GM19452 (cell line): ENCODE data around the gene CLEC12A.
"Not testable (repeated sequence)": the region's sequence is repeated elsewhere in the genome, so short reads cannot be mapped to it uniquely, and the experiment has no call there.

Source experiments
- ATAC-seq: cut with Tn5 transposase; IDR thresholded peaks from one replicate; pipeline ENCODE4 v1.9.1; 2021; ENCODE audit not compliant: unreplicated experiment

CLEC12A gene

DNA sequence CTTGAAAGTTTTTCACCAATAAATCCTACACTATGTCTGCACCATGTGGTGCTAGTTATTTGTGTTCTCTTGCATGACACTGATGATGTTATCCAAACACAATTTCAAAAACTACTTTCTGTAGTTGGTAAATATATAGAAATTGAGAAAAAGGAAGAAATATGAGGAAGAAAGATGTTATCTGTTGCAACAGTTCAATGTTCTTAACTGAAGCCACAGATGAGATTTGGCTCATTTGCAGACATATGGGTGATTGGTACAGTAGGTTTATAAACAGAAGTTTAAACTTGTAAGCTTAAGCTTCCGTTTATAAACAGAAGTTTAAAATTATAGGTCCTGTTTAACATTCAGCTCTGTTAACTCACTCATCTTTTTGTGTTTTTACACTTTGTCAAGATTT is at the start of gene CLEC12A:
Gene CLEC12A (plus strand): TSS at position 229 of the 400 bp plus-strand sequence. CDS start 188 bp downstream, outside the sequence.
- ATAC-seq = no peak

DNA sequence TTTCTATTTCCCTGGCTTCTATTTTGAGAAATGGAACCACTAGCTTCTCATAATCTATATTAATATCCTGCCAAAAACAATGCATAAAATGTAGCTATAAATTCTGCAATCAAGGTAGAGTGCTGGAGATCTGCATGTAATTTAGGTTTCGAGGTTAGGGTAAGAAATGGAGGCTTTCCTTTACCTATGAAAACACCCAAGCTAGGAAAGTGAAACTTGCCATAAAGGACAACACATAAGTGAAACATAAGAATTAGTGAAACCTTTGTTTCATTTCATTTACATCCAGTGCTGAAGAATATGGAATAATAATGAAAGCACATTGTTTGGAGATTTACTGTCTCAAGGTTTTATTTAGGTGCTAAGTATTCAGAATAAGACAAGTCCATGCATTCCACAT is 48.8 kb upstream of the CLEC12A start:
- ATAC-seq = no peak

DNA sequence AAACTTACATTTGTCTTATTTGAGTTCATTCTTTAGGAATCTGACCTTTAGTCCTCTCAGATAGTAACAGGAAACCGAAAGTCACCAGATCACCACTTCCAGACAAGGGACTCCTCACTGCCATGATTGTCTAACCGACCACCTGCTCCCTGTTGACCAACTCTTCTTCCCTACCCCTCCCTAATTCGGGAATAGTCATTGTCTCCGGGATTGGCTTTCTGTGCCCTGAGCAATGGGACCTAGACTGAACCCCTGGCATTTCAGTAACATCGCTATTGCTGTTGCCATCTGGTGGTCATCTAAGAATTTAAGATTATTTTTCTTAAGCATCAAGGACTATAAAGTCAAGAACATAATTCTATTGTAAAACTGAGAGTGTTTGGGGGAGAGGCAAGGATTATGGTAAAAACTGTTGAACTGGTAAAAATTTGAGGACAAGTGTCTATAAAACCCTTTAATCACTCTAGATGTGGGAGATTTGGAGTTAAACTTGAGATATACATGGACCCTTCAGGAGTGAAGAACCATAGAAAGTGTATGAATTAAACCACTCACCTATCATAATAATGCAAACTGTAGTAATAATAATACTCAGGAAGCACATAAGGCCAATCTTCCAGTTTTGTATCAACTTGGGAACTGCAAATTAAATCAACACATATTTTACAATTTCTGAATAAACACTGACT is 45.4 kb upstream of the CLEC12A start:
- ATAC-seq = no peak

DNA sequence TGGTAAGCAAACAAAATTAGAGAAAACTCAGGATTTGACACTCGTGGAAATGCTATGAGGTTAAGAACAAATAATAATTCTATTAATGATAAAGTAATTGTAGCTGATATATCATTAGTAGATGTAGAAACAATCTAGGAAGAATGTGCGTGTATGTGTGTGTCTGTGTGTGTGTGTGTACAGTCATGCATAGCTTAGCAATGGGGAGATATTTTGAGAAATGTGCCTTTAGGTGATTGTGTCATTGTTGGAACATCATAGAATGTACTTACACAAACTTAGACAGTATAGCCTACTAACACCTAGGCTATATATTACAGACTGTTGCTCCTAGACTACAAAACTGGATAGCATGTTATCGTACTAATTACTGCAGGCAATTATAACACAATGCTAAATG is 44.3 kb upstream of the CLEC12A start:
- no peak for ATAC-seq

DNA sequence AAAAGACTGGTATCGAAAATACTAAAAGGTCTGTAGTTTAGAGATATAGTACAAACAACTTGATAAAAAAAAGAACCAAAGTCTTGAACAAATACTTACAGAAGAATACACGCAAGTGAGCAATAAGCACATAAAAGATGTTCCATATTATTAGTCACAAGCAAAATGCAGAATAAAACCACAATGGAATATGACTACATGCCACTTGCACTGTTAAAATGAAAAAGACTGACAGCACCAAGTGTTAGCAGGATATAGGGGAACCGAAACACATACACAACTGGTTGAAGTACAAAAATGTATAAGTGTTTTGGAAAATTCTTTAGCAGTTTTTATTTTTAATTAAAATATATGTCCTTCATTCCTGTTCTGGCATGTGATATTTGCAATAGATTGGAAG is 42.6 kb upstream of the CLEC12A start:
- no peak for ATAC-seq

DNA sequence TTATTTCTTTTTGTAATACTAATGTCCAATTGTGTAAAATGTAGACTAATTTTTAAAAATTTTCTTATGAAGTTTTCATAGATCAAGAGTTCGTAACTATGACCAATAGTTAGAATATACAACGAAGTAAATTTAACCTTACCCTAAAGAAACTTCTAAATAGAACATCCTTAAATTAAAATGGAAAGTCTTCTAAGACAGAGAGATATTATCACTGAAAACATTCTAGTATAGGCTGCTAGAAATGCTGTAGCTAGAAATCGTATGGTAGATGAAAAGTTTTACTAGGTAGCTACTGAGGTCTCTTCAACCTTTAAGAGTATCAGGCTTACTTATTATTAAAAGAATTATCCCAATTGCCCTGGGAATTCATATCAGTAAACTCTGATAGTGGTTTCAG is 40.0 kb upstream of the CLEC12A start:
- ATAC-seq = no peak

DNA sequence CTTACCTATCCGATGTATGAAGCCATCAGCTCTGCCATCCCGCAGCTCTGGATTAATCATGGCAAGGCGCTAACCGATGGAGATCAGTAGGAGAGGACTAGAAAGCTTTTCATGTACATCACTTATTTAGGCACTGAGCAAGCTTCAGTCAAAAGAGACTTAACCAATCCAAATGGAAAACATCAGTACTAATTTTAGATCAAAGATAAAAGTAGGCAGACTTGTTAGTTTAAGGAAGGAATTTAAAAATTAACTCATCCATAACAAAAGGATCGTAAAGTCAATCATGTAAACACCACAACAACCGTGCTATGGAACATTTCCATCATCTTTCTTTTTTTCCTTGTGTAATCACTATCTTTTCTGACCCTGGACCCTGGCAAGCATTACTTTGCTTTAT is 38.9 kb upstream of the CLEC12A start, which contains the start of gene CLEC2A:
Gene CLEC2A (minus strand): TSS at position 101 of the 400 bp plus-strand sequence. CDS start 41 bp downstream, at position 60.
- no peak for ATAC-seq

DNA sequence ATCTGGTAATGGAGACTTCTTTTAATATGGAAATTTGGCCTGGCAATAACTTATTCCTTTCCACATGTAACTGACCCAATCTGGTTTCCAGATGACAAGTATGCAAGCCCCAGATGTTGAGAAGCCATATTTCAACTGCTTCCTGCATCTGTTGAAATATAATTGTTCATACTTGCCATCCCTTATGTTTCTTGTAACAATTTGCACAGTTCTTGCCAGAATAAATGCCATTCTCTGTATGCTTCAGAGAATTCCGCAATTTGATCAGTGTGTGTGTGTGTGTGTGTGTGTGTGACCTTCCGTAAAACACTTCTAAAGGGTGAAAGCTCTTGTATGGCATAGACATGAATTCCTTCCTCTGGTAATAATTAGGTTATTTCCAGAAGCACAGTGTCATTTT is 37.3 kb upstream of the CLEC12A start:
- ATAC-seq = no peak

DNA sequence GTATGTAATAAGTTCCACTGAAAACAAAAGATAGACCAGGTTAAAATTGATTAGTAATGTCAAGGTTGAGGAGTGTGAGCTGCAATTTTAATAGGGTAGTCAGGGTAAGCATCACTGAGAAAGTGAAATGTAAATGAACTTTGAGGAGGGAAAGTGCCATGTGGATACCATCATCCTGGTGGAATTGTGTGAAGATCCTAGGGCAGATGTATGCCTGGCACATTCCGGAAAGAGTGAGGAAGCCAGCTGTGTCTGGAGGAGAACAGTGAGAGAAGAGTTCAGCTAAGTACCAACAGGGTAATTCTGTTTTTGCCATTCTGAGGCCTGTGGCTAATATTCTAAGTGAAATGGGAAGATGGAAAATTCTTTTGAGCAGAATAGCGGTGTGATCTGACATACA is 36.2 kb upstream of the CLEC12A start:
- ATAC-seq = no peak

DNA sequence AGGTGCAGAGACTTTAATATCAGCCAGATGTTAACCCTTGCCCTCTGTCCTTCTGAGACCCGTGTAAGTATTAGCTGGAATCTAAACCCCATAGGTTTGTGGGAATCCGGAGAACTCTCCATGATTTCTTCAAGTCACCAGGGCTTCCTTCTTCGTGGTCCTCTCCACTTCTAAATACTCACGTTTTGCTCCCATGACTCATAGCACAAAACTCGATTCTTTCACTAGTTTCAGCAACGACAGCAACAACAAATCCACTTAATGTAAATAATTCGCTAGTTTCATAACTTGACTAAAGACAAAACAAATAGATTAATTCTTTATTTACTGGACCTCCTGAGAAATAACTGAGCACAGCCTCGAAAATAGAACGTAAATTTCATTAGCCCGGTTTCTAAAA is 34.6 kb upstream of the CLEC12A start:
- ATAC-seq = no peak

DNA sequence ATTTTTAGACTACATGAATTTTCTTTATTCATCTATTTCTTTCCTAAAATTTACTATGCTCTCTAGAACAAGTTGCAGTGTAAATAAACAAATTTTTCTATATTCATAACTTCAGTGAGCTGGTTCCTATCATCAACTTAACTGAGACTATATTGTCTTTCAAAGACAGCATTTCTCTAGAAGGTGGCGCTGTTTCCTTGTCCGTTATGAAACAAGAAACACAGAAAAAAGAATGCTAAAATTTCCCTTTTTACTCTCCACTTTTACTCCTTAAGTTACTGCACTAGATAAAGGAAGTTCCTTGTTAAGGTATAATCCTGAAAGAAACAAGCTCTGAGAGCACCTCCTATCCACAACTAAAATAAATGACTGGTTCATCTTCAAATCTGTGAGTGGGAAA is 30.8 kb upstream of the CLEC12A start:
- no peak for ATAC-seq

DNA sequence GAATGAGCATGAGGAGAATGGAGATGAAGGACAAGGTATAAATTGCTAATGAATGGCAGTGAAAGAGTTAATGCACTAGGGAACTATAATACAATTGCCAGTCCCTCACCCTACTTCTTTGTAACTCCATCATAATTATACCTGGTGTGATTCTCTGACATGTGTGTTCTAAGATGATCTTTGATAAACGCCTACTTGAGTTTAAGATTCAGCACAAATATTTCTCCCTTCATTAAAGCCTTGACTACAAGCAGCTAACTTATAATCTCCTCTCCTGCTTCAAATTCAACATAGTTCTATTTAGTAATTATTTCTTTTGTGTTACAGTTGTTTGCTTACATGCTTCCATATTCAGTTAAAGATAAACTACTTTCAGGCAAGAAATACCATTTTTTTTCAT is 29.4 kb upstream of the CLEC12A start:
- ATAC-seq = no peak

DNA sequence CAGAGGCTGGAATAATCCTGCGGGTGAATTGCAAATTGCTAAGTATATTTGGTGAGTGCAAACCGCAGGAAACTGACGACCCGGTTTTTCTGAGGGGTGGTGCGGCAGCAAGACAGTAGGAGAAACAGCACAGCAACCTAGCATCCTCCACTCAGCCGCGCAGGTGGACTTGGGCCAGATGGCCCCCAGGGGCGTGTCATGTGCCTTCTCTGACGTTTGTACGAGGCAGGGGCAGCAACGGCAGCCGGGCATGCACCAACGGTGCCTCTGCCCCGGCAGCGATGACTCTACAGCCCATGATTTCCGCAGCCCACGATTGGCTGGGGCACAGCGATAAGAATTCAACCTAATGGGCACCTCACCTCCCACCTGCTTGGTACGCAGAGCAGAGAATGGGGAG is 28.0 kb upstream of the CLEC12A start:
- ATAC-seq = no peak

DNA sequence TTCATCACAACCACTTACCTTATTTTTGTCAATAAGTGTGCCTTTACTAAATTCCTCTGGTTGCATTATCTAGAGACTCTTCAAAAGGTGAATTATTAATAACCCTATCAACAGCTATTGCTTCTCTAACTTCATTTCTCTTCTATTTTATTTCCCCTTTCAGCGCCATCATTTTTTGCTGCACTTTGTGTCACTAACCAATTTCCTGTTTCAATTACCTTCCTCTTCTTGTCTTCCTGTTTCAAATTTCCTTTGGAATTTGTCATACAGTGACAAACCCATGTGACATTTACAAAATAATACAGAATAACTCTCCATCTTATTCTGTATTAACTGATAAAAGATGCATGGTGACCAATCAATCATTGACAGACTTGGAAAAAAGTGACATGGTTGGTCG is 26.8 kb upstream of the CLEC12A start:
- no peak for ATAC-seq

DNA sequence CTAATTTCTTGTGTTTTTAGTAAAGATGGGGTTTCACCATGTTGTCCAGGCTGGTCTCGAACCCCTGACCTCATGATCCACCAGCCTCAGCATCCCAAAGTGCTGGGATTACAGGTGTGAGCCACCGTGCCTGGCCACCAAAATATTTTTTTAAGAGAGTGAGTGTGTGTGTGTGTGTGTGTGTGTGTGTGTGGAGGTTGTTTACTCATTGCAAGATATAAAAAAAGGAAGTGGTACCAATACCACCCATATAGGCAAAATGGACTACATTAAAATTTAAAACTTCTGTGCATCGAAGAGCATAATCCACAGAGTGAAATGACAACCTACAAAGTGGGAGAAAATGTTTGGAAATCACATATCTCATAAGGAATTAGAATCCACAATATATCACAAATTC is 23.5 kb upstream of the CLEC12A start:
- no peak for ATAC-seq

DNA sequence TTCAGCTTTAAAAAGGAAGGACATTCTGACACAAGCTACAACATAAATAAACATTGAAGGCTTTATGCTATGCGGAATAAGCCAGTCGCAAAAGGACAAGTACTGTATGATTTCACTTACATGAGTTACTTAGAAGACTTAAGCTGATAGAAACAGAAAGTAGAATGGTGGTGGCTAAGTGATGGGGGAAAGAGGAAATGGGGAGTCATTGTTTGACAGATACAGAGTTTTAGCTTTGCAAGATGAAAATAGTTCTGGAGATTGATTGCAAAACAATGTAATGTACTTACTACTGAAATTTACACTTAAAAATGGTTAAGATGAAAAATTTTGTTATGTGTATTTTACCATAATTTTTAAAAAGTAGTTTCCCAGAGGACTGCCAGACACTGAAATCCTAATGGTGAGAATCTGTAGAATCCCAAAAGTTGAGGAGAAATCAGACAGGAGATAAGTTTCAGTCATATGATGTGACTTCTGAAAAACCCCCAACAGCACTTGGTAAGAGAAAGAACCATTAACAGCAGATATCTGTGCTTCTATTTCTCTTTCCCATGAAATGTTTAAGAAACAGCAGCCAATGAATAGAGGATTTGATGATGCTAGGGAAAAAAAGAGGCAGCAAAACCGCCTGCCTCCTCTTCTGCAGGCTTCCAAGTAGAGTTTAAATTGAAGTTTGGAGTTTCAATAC is 22.5 kb upstream of the CLEC12A start:
- ATAC-seq = peak; percentile 90

DNA sequence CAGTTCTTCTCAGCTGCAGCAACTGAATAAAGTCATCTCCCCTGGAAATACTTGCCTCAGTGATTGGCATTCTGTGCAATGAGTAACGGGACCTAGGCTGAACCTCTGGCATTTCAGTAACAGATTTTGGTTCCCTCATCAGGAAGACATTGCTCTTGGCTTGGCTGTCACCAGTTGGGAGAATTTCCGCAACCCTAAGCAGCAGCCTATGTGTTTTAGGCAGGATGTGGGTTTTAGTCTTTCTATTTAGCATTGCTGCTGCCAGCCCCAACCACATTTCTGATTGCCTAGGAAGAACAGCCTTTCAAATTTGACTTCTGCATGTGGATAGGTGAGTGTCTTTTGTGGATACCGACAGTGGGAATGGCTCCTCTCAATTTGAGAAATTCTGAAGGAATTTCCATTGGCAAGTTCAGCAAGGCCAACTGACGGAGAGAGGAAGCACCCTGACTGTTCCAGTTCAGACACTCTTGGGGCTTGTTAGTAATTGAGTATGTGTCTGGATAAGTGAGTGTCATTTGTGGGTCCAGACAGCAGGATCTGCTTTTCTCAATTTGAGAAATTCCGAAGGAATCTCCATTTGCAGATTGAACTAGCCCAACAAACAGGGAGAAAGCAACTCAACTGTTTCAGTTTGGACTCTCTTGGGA is 20.1 kb upstream of the CLEC12A start:
- ATAC-seq = no peak

DNA sequence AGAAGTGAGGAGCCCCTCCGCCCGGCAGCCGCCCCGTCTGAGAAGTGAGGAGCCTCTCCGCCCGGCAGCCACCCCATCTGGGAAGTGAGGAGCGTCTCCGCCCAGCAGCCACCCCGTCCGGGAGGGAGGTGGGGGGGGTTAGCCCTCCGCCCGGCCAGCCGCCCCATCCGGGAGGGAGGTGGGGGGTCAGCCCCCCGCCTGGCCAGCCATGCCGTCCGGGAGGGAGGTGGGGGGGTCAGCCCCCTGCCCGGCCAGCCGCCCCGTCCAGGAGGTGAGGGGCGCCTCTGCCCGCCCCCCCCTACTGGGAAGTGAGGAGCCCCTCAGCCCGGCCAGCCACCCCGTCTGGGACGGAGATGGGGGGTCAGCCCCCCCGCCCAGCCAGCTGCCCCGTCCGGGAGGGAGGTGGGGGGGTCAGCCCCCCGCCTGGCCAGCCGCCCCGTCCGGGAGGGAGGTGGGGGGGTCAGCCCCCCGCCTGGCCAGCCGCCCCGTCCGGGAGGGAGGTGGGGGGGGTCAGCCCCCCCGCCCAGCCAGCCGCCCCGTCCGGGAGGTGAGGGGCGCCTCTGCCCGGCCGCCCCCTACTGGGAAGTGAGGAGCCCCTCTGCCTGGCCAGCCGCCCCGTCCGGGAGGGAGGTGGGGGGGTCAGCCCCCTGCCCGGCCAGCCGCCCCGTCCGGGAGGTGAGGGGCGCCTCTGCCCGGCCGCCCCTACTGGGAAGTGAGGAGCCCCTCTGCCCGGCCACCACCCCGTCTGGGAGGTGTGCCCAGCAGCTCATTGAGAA is 18.1 kb upstream of the CLEC12A start:
- ATAC-seq = not testable (repeated sequence)

DNA sequence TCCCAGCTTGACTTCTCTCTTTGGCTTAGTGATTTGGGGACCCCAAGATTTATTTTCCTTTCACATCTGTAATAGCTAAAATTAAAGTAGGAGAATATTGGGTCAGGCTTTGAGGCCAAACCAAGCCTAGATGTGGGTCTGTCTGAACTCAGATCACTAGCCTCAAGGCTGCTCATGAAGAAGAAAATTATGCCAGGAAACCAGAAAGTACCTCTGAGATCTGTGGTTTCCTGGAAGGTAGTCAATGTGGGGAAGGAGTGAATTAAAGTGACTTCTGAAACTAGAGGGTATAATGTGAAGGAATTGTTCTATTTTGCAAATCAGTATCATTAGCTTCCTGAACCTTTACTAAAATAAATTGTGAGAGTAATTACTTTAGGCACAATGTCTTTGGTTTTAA is 13.4 kb upstream of the CLEC12A start:
- ATAC-seq = no peak

DNA sequence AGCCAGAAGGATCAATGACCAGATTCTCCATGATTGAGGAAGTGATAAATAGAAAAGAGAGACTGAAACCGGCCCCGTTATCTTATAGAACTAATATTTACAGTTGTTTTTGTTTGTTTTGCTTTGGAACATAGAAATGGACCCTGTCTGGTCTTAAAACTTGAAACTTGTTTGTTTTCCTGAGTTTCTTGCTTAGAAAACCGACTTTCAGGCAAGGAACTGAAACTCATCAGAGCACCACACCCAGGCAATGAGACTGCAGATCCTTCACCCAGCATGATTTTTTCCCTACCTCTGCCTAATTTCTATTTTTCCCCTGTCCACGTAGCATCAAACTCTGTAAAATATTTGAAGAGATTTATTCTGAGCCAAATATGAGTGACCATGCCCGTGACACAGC is 10.6 kb upstream of the CLEC12A start:
- ATAC-seq = no peak

DNA sequence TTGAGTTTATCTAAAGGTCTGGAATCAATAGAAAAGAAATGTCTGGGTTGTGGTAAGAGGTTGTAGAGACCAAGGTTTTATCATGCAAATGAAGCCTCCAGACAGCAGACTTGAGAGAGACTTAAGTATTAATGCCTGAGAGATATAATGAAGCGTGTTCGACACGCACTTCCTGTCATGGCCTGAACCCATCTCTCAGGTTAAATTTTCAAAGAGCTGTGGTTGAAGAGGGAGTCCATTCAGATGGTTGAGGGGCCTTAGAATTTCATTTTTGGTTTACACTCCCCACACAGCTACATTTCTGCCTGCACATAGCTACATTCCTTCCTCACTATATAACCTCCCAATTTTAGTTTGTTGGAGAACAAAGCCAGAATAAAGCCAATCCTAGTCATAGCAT is 10.1 kb upstream of the CLEC12A start:
- no peak for ATAC-seq
